A549 (cell line): Measurements from ENCODE around the gene CEBPB. TPM values are rescaled to one million over a fixed set of nuclear protein-coding genes. Genes with fewer than 3 reads are reported as not detected.
A peak's percentile ranks its signal among the peaks of the same experiment; 100 is the strongest.

ENCODE experiments used
- ATAC-seq, 2 experiments: fragments of 200-7000 bp in 1 of 2; fragments of >200 bp in 1 of 2; cut with Nextera tagmentation in 1 of 2; cut with Tn5 transposase in 1 of 2; 3 replicates each; pipeline versions ENCODE4 v1.8.0 to v1.9.1; 2018 to 2020; ENCODE audit warnings: mild to moderate bottlenecking in 1 of 2, moderate library complexity in 1 of 2
- CTCF ChIA-PET: fragments of 300-600 bp; sonication (Branson Sonifier 250); formaldehyde crosslinking; extraction: SDS; loops from one replicate; lab custom pipeline; 2021; ENCODE audit warnings: antibody characterized with exemption, inconsistent platforms; lab: Yijun Ruan, JAX
- POLR2A ChIA-PET: fragments of 350-600 bp; formaldehyde crosslinking; extraction: SDS; loops from one replicate; lab custom pipeline; 2021; ENCODE audit warnings: antibody characterized with exemption, inconsistent platforms; lab: Yijun Ruan, JAX
- DNase-seq, 2 experiments: peaks; one replicate each; pipeline versions ENCODE4 v3.0.0 to v3.0.0-alpha.2; 2011 to 2016; ENCODE audit warnings: low read depth in 1 of 2, low spot score in 1 of 2
- FAIRE-seq: peaks from 2 replicates; lab custom pipeline; 2011; peaks lifted over from hg19 to GRCh38; lab: Jason Lieb, UNC
- H3K27ac ChIP-seq, 2 experiments: fragments of >200 bp; sonication (Bioruptor Twin); formaldehyde crosslinking; 3 replicates each; pipeline ENCODE4 v1.5.1; 2016 to 2017
- H3K4me1 ChIP-seq: fragments of >200 bp; sonication (Bioruptor Twin); formaldehyde crosslinking; 3 replicates; pipeline ENCODE4 v1.6.1; 2016
- H3K4me2 ChIP-seq: fragments of >200 bp; sonication (Bioruptor Twin); formaldehyde crosslinking; 3 replicates; pipeline ENCODE4 v1.6.1; 2016
- H3K4me3 ChIP-seq: fragments of >200 bp; sonication (Bioruptor Twin); formaldehyde crosslinking; 3 replicates; pipeline ENCODE4 v1.5.1; 2016
- H3K9me3 ChIP-seq: fragments of >200 bp; sonication (Bioruptor Twin); formaldehyde crosslinking; 3 replicates; pipeline ENCODE4 v1.6.1; 2016
- BHLHE40 ChIP-seq: IDR thresholded peaks from 2 replicates; pipeline ENCODE4 v1.6.1; 2012; ENCODE audit warnings: low read depth, low read length, inconsistent platforms
- CEBPB ChIP-seq, 2 experiments: fragments of >200 bp in 1 of 2; sonication (Bioruptor Twin) in 1 of 2; formaldehyde crosslinking in 1 of 2; IDR thresholded peaks; 2 replicates each; pipeline ENCODE4 v1.6.1; 2012 to 2016
- EHF ChIP-seq: fragments of 250-450 bp; sonication (Bioruptor Pico); IDR thresholded peaks from 2 replicates; pipeline ENCODE4 v1.5.0; 2020; ENCODE audit warnings: mild to moderate bottlenecking
- ESRRA ChIP-seq: fragments of 150-350 bp; IDR thresholded peaks from 2 replicates; pipeline ENCODE4 v1.6.1; 2014; ENCODE audit warnings: mild to moderate bottlenecking, low read length, borderline replicate concordance
- HEYL ChIP-seq: fragments of 250-450 bp; sonication (Bioruptor Pico); IDR thresholded peaks from 2 replicates; pipeline ENCODE4 v1.8.0; 2021; ENCODE audit warnings: mild to moderate bottlenecking, moderate library complexity
- KDM5A ChIP-seq: fragments of 200-600 bp; sonication (generic); IDR thresholded peaks from 2 replicates; pipeline ENCODE4 v1.6.1; 2016; ENCODE audit warnings: antibody characterized with exemption, mild to moderate bottlenecking
- NPAS2 ChIP-seq: fragments of 250-450 bp; sonication (Bioruptor Pico); IDR thresholded peaks from 2 replicates; pipeline ENCODE4 v1.8.0; 2022; ENCODE audit warnings: mild to moderate bottlenecking, moderate library complexity, borderline replicate concordance
- POLR2AphosphoS2 ChIP-seq: conservative IDR thresholded peaks from 2 replicates; pipeline ENCODE4 v1.6.1; 2012; ENCODE audit warnings: low read length, improper control_type of control experiment, inconsistent platforms
- RAD21 ChIP-seq, 2 experiments: fragments of >200 bp in 1 of 2; sonication (Bioruptor Twin) in 1 of 2; formaldehyde crosslinking in 1 of 2; IDR thresholded peaks in 1 of 2; conservative IDR thresholded peaks in 1 of 2; 2 replicates in 1 of 2; 3 replicates in 1 of 2; pipeline ENCODE4 v1.6.1; 2012 to 2018; ENCODE audit warnings: inconsistent platforms in 1 of 2
- RCOR1 ChIP-seq: fragments of 150-350 bp; IDR thresholded peaks from 2 replicates; pipeline ENCODE4 v1.6.1; 2014; ENCODE audit warnings: antibody characterized with exemption, low read length, low read depth
- RNF2 ChIP-seq: fragments of 200-600 bp; sonication (generic); IDR thresholded peaks from 2 replicates; pipeline ENCODE4 v1.6.1; 2016; ENCODE audit warnings: low read depth, mild to moderate bottlenecking, antibody characterized with exemption, moderate library complexity, borderline replicate concordance
- SREBF2 ChIP-seq: fragments of 450-650 bp; IDR thresholded peaks from 2 replicates; pipeline ENCODE4 v1.6.1; 2014; ENCODE audit warnings: mild to moderate bottlenecking, moderate library complexity
- ZC3H11A ChIP-seq: fragments of 450-650 bp; IDR thresholded peaks from 2 replicates; pipeline ENCODE4 v1.6.1; 2014; ENCODE audit warnings: antibody characterized with exemption, mild to moderate bottlenecking
- WGBS: methylation state at CpG from one replicate; pipeline ENCODE4 v1.1.6; 2017; ENCODE audit errors: missing lambda C conversion rate; 5-methylcytosine and 5-hydroxymethylcytosine counted together
- polyA plus RNA-seq, 4 experiments: library from polyadenylated mRNA; depleted of rRNA in 3 of 4; stranded (reverse); fragments of >200 nt; fragmentation: RNase III in 1 of 4; extraction: RNeasy Plus Mini Kit Qiagen cat#74134 plus additional on column Dnase treatment in 1 of 4; gene quantifications; 2 replicates in 3 of 4; 3 replicates in 1 of 4; pipeline ENCODE4 v1.2.3, GENCODE V29; 2011 to 2017
- TF ChIP-seq, protein P1 (sequence below): fragments of 200-600 bp; sonication (generic); IDR thresholded peaks from 2 replicates; pipeline ENCODE4 v1.6.1; 2016; ENCODE audit warnings: antibody characterized with exemption, mild to moderate bottlenecking, moderate library complexity
- TF ChIP-seq, protein P2 (sequence below): fragments of >200 bp; sonication (Bioruptor Twin); formaldehyde crosslinking; IDR thresholded peaks from 3 replicates; pipeline ENCODE4 v1.6.1; 2016
- TF ChIP-seq, protein P3 (sequence below): fragments of 450-650 bp; IDR thresholded peaks from 2 replicates; pipeline ENCODE4 v1.6.1; 2014; ENCODE audit warnings: antibody characterized with exemption
- TF ChIP-seq, protein P4 (sequence below): fragments of 250-450 bp; sonication (Bioruptor Pico); IDR thresholded peaks from 2 replicates; pipeline ENCODE4 v1.5.0; 2021; ENCODE audit warnings: mild to moderate bottlenecking, moderate library complexity, borderline replicate concordance
- TF ChIP-seq, protein P5 (sequence below): fragments of 150-350 bp; IDR thresholded peaks from 2 replicates; pipeline ENCODE4 v1.6.1; 2014; ENCODE audit warnings: low read depth, mild to moderate bottlenecking, low read length
- TF ChIP-seq, protein P6 (sequence below): fragments of >200 bp; sonication (Bioruptor Twin); formaldehyde crosslinking; IDR thresholded peaks from 2 replicates; pipeline ENCODE4 v1.6.1; 2016

CEBPB gene
- polyA plus RNA-seq, 2 of the 4 experiments (the other 2 are of a cell fraction): 45.4 to 74.0 TPM

DNA sequence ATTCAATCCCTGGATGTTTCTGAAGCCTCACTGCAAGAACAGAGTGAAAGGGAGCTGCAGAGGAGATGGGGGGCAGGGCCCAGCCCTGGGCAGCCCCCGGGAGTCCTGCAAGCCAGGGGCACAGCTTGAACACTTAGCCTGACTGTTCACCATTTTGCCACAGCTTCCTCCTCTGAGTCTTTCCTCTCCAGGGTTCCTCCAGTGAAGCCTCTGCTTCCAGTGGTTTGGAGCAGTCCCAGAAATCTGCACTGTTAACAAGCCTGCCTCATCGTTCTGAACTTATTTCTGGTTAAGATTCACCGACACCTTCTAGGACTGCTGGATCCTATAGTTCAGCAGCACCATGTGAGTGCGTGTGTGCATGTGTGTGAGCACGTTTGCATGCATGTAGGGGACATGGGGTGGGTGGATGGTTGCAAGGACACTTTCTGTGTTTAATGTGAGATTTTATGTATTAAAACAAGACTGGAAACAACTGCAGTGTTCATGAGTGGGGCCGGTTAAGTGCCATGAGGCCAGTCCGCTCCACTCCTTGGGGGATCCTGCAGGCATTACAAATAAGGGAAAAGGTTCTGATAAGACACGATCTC, 24.6 kb downstream of the CEBPB start:
- POLR2A ChIA-PET: no interaction called here
- FAIRE-seq: no peak
- no peak for ATAC-seq
- WGBS: 61% methylated on average over 8 of the region's 8 CpGs
- Histone ChIP-seq H3K4me3 (no peak overlapping the region), H3K4me1 (peaks cover under 1% of the 10 kb centered on the region; the same call in 1 of the 3 replicates), H3K27ac (peak overlapping the region in 1 of 2 experiments; percentile 29; a peak in 1 of 6 replicates), H3K4me2 (no peak overlapping the region), H3K9me3 (no peaks in the 10 kb centered on the region)
- no peak for DNase-seq
- TF ChIP-seq, protein P1, sequence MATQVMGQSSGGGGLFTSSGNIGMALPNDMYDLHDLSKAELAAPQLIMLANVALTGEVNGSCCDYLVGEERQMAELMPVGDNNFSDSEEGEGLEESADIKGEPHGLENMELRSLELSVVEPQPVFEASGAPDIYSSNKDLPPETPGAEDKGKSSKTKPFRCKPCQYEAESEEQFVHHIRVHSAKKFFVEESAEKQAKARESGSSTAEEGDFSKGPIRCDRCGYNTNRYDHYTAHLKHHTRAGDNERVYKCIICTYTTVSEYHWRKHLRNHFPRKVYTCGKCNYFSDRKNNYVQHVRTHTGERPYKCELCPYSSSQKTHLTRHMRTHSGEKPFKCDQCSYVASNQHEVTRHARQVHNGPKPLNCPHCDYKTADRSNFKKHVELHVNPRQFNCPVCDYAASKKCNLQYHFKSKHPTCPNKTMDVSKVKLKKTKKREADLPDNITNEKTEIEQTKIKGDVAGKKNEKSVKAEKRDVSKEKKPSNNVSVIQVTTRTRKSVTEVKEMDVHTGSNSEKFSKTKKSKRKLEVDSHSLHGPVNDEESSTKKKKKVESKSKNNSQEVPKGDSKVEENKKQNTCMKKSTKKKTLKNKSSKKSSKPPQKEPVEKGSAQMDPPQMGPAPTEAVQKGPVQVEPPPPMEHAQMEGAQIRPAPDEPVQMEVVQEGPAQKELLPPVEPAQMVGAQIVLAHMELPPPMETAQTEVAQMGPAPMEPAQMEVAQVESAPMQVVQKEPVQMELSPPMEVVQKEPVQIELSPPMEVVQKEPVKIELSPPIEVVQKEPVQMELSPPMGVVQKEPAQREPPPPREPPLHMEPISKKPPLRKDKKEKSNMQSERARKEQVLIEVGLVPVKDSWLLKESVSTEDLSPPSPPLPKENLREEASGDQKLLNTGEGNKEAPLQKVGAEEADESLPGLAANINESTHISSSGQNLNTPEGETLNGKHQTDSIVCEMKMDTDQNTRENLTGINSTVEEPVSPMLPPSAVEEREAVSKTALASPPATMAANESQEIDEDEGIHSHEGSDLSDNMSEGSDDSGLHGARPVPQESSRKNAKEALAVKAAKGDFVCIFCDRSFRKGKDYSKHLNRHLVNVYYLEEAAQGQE: no peak
- TF ChIP-seq ESRRA (no peak), HEYL (CRISPR knock-in tag) (no peak), POLR2AphosphoS2 (no peak), BHLHE40 (no peak), RNF2 (no peak), ZC3H11A (no peak), SREBF2 (no peak), RCOR1 (no peak), CEBPB (IDR thresholded peaks at IDR 0.05) (no peak), NPAS2 (CRISPR knock-in tag) (no peak), EHF (CRISPR knock-in tag) (no peak), RAD21 (conservative IDR thresholded peaks at IDR 0.05 in 1 of 2, IDR thresholded peaks at IDR 0.05 in 1 of 2) (no peak), KDM5A (no peak)
- TF ChIP-seq, protein P2, sequence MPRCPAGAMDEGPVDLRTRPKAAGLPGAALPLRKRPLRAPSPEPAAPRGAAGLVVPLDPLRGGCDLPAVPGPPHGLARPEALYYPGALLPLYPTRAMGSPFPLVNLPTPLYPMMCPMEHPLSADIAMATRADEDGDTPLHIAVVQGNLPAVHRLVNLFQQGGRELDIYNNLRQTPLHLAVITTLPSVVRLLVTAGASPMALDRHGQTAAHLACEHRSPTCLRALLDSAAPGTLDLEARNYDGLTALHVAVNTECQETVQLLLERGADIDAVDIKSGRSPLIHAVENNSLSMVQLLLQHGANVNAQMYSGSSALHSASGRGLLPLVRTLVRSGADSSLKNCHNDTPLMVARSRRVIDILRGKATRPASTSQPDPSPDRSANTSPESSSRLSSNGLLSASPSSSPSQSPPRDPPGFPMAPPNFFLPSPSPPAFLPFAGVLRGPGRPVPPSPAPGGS: no peak
- TF ChIP-seq, protein P3, sequence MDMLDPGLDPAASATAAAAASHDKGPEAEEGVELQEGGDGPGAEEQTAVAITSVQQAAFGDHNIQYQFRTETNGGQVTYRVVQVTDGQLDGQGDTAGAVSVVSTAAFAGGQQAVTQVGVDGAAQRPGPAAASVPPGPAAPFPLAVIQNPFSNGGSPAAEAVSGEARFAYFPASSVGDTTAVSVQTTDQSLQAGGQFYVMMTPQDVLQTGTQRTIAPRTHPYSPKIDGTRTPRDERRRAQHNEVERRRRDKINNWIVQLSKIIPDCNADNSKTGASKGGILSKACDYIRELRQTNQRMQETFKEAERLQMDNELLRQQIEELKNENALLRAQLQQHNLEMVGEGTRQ: no peak
- TF ChIP-seq, protein P4, sequence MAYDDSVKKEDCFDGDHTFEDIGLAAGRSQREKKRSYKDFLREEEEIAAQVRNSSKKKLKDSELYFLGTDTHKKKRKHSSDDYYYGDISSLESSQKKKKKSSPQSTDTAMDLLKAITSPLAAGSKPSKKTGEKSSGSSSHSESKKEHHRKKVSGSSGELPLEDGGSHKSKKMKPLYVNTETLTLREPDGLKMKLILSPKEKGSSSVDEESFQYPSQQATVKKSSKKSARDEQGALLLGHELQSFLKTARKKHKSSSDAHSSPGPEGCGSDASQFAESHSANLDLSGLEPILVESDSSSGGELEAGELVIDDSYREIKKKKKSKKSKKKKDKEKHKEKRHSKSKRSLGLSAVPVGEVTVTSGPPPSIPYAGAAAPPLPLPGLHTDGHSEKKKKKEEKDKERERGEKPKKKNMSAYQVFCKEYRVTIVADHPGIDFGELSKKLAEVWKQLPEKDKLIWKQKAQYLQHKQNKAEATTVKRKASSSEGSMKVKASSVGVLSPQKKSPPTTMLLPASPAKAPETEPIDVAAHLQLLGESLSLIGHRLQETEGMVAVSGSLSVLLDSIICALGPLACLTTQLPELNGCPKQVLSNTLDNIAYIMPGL (CRISPR knock-in tag): no peak
- TF ChIP-seq, protein P5, sequence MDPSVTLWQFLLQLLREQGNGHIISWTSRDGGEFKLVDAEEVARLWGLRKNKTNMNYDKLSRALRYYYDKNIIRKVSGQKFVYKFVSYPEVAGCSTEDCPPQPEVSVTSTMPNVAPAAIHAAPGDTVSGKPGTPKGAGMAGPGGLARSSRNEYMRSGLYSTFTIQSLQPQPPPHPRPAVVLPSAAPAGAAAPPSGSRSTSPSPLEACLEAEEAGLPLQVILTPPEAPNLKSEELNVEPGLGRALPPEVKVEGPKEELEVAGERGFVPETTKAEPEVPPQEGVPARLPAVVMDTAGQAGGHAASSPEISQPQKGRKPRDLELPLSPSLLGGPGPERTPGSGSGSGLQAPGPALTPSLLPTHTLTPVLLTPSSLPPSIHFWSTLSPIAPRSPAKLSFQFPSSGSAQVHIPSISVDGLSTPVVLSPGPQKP: no peak
- TF ChIP-seq, protein P6, sequence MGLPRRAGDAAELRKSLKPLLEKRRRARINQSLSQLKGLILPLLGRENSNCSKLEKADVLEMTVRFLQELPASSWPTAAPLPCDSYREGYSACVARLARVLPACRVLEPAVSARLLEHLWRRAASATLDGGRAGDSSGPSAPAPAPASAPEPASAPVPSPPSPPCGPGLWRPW: no peak
- CTCF ChIA-PET: no interaction called here
